ENCODE data around the gene COL25A1. TPM values are rescaled to one million over a fixed set of nuclear protein-coding genes. Genes with fewer than 3 reads are reported as not detected.
"Not testable (repeated sequence)": the region's sequence is repeated elsewhere in the genome, so short reads cannot be mapped to it uniquely, and the experiment has no call there.

Gene COL25A1
- total RNA-seq, 1 donor from 2014 or later = 10.4 TPM

GRCh38 chr4:109146499-109146898 lies 156.0 kb downstream of the COL25A1 start:
- no peak overlapping the region for H3K27ac Mint-ChIP-seq (ENCODE audit: unreplicated experiment)
- H4K20me1 ChIP-seq (ENCODE audit: insufficient read depth, low read length) = no peaks in the 10 kb centered on the region
- H3K9me3 Mint-ChIP-seq (ENCODE audit: unreplicated experiment) = peaks cover 6% of the 10 kb centered on the region
- no peak overlapping the region for H2AFZ ChIP-seq (ENCODE audit: low read depth, low read length)
- H3K4me3 Mint-ChIP-seq (ENCODE audit: unreplicated experiment) = no peak overlapping the region
- peaks cover 5% of the 10 kb centered on the region for H3K36me3 Mint-ChIP-seq (ENCODE audit: low read depth, unreplicated experiment)
- H3K9ac ChIP-seq (ENCODE audit: low read length) = no peak overlapping the region
- no peak for DNase-seq (ENCODE audit: low read depth)
- no peaks in the 10 kb centered on the region for H3K36me3 ChIP-seq (ENCODE audit: insufficient read depth, low read length)
- no peaks in the 10 kb centered on the region for H3K4me1 ChIP-seq (ENCODE audit: insufficient read depth, low read length)
- no peaks in the 10 kb centered on the region for H3K27me3 Mint-ChIP-seq (ENCODE audit: low read depth, unreplicated experiment)
- no peaks in the 10 kb centered on the region for H3K27me3 ChIP-seq (ENCODE audit: insufficient read depth, low read length)
- H3K4me1 Mint-ChIP-seq (ENCODE audit: low read depth, unreplicated experiment) = no peaks in the 10 kb centered on the region
- H3K4me2 ChIP-seq (ENCODE audit: low read length) = no peak overlapping the region
- H3K27ac ChIP-seq (ENCODE audit: low read depth, low read length) = no peak overlapping the region
- H3K4me3 ChIP-seq (ENCODE audit: insufficient read depth, low read depth, low read length) = no peak overlapping the region
- TF ChIP-seq, protein P1, sequence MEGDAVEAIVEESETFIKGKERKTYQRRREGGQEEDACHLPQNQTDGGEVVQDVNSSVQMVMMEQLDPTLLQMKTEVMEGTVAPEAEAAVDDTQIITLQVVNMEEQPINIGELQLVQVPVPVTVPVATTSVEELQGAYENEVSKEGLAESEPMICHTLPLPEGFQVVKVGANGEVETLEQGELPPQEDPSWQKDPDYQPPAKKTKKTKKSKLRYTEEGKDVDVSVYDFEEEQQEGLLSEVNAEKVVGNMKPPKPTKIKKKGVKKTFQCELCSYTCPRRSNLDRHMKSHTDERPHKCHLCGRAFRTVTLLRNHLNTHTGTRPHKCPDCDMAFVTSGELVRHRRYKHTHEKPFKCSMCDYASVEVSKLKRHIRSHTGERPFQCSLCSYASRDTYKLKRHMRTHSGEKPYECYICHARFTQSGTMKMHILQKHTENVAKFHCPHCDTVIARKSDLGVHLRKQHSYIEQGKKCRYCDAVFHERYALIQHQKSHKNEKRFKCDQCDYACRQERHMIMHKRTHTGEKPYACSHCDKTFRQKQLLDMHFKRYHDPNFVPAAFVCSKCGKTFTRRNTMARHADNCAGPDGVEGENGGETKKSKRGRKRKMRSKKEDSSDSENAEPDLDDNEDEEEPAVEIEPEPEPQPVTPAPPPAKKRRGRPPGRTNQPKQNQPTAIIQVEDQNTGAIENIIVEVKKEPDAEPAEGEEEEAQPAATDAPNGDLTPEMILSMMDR (IDR thresholded peaks at IDR 0.05; ENCODE audit: insufficient read depth, low read depth, low read length) = no peak
- TF ChIP-seq EZH2 (IDR thresholded peaks at IDR 0.05; ENCODE audit: insufficient read depth, low read length) = no peak
- no peaks in the 10 kb centered on the region for H3K9me3 ChIP-seq (ENCODE audit: insufficient read depth, low read depth, low read length)
- no peak for FAIRE-seq
- H3K79me2 ChIP-seq (ENCODE audit: insufficient read depth, low read length) = no peaks in the 10 kb centered on the region

DNA sequence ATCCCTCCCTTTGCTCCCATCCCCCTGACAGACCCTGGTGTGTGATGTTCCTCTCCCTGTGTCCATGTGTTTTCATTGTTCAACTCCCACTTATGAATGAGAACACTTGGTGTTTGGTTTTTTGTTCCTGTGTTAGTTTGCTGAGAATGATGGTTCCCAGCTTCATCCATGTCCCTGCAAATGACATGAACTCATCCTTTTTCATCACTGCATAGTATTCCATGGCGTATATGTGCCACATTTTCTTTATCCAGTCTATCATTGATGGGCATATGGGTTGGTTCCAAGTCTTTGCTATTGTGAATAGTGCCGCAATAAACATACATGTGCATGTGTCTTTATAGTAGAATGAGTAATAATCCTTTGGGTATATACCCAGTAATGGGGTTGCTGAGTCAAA lies 164.3 kb downstream of the COL25A1 start:
- H3K4me1 Mint-ChIP-seq (ENCODE audit: low read depth, unreplicated experiment); H3K27me3 Mint-ChIP-seq (ENCODE audit: low read depth, unreplicated experiment); H3K79me2 ChIP-seq (ENCODE audit: insufficient read depth, low read length); H3K4me3 ChIP-seq (ENCODE audit: insufficient read depth, low read depth, low read length); H3K4me2 ChIP-seq (ENCODE audit: low read length); H3K9me3 Mint-ChIP-seq (ENCODE audit: unreplicated experiment); DNase-seq (ENCODE audit: low read depth); H3K9me3 ChIP-seq (ENCODE audit: insufficient read depth, low read depth, low read length); H3K9ac ChIP-seq (ENCODE audit: low read length); H3K36me3 Mint-ChIP-seq (ENCODE audit: low read depth, unreplicated experiment); H2AFZ ChIP-seq (ENCODE audit: low read depth, low read length); H4K20me1 ChIP-seq (ENCODE audit: insufficient read depth, low read length); H3K4me1 ChIP-seq (ENCODE audit: insufficient read depth, low read length); FAIRE-seq; H3K4me3 Mint-ChIP-seq (ENCODE audit: unreplicated experiment); H3K27me3 ChIP-seq (ENCODE audit: insufficient read depth, low read length); H3K36me3 ChIP-seq (ENCODE audit: insufficient read depth, low read length); H3K27ac Mint-ChIP-seq (ENCODE audit: unreplicated experiment); H3K27ac ChIP-seq (ENCODE audit: low read depth, low read length): not testable (repeated sequence)

- Histone ChIP-seq H3K9me3 (ENCODE audit: insufficient read depth, low read depth, low read length) (no peaks in the 10 kb centered on the region), H3K9ac (ENCODE audit: low read length) (no peak overlapping the region), H2AFZ (ENCODE audit: low read depth, low read length) (no peak overlapping the region), H4K20me1 (ENCODE audit: insufficient read depth, low read length) (no peaks in the 10 kb centered on the region), H3K4me1 (ENCODE audit: insufficient read depth, low read length) (no peaks in the 10 kb centered on the region), H3K79me2 (ENCODE audit: insufficient read depth, low read length) (no peaks in the 10 kb centered on the region), H3K4me3 (ENCODE audit: insufficient read depth, low read depth, low read length) (no peak overlapping the region), H3K27ac (ENCODE audit: low read depth, low read length) (no peak overlapping the region), H3K36me3 (ENCODE audit: insufficient read depth, low read length) (no peaks in the 10 kb centered on the region), H3K27me3 (ENCODE audit: insufficient read depth, low read length) (no peaks in the 10 kb centered on the region), H3K4me2 (ENCODE audit: low read length) (no peak overlapping the region)
- FAIRE-seq (no peak), DNase-seq (ENCODE audit: low read depth) (no peak)
- H3K27ac Mint-ChIP-seq (ENCODE audit: unreplicated experiment) = no peak overlapping the region
- H3K36me3 Mint-ChIP-seq (ENCODE audit: low read depth, unreplicated experiment) = no peaks in the 10 kb centered on the region
- no peaks in the 10 kb centered on the region for H3K27me3 Mint-ChIP-seq (ENCODE audit: low read depth, unreplicated experiment)
- TF ChIP-seq, protein P1 (IDR thresholded peaks at IDR 0.05; ENCODE audit: insufficient read depth, low read depth, low read length) = no peak
- TF ChIP-seq EZH2 (IDR thresholded peaks at IDR 0.05; ENCODE audit: insufficient read depth, low read length) = no peak
- no peak overlapping the region for H3K4me3 Mint-ChIP-seq (ENCODE audit: unreplicated experiment)
- H3K9me3 Mint-ChIP-seq (ENCODE audit: unreplicated experiment) = no peaks in the 10 kb centered on the region
- H3K4me1 Mint-ChIP-seq (ENCODE audit: low read depth, unreplicated experiment) = no peaks in the 10 kb centered on the region
These were observed 167.5 kb downstream of the COL25A1 start for GRCh38 chr4:109134921-109135320.

All from astrocyte (in vitro differentiated cells and primary cell).